ENCODE results near the gene C3orf18.

The C3orf18 gene

GRCh38 chr3:50610992-50611463, 43.5 kb upstream of the C3orf18 start:
- Histone ChIP-seq H2AFZ (ENCODE audit: low read depth, low read length) (peak overlapping the region; percentile 67; the same call in 1 of the 2 replicates), H3K9me3 (ENCODE audit: insufficient read depth, low read length) (no peaks in the 10 kb centered on the region), H3K27ac (ENCODE audit: low read length) (no peak overlapping the region), H3K4me2 (ENCODE audit: low read length) (peak overlapping the region; percentile 91), H3K27me3 (ENCODE audit: low read depth, low read length) (peaks cover 19% of the 10 kb centered on the region), H3K4me1 (ENCODE audit: low read length) (peaks cover 22% of the 10 kb centered on the region), H3K9ac (ENCODE audit: low read length) (peak overlapping the region; percentile 73), H3K36me3 (replicated peaks; ENCODE audit: low read depth, low read length) (no peaks in the 10 kb centered on the region), H3K79me2 (ENCODE audit: low read length) (no peaks in the 10 kb centered on the region), H4K20me1 (ENCODE audit: insufficient read depth, low read length) (no peaks in the 10 kb centered on the region), H3K4me3 (ENCODE audit: low read length) (peak overlapping the region; percentile 81)
- TF ChIP-seq EZH2phosphoT487 (IDR thresholded peaks at IDR 0.05; ENCODE audit: low read depth) (no peak), CTCF (IDR thresholded peaks at IDR 0.05; ENCODE audit: low read depth, low read length) (no peak)

- TF ChIP-seq CTCF (IDR thresholded peaks at IDR 0.05; ENCODE audit: low read depth, low read length) (no peak), EZH2phosphoT487 (IDR thresholded peaks at IDR 0.05; ENCODE audit: low read depth) (no peak)
- H3K9me3 ChIP-seq (ENCODE audit: insufficient read depth, low read length): no peaks in the 10 kb centered on the region
- H3K27ac ChIP-seq (ENCODE audit: low read length): no peak overlapping the region
- peaks cover 19% of the 10 kb centered on the region for H3K27me3 ChIP-seq (ENCODE audit: low read depth, low read length)
- H3K36me3 ChIP-seq (replicated peaks; ENCODE audit: low read depth, low read length): no peaks in the 10 kb centered on the region
- no peak overlapping the region for H2AFZ ChIP-seq (ENCODE audit: low read depth, low read length)
- peak overlapping the region; percentile 91 for H3K4me2 ChIP-seq (ENCODE audit: low read length)
- peak overlapping the region; percentile 73; the same call in 1 of the 2 replicates for H3K9ac ChIP-seq (ENCODE audit: low read length)
- H3K79me2 ChIP-seq (ENCODE audit: low read length): no peaks in the 10 kb centered on the region
- H4K20me1 ChIP-seq (ENCODE audit: insufficient read depth, low read length): no peaks in the 10 kb centered on the region
- peak overlapping the region; percentile 81 for H3K4me3 ChIP-seq (ENCODE audit: low read length)
- peaks cover 26% of the 10 kb centered on the region for H3K4me1 ChIP-seq (ENCODE audit: low read length)
Measured at GRCh38 chr3:50610181-50610971, 42.8 kb upstream of the C3orf18 start.

GRCh38 chr3:50609763-50610085, 42.2 kb upstream of the C3orf18 start:
- Histone ChIP-seq H3K4me3 (ENCODE audit: low read length) (no peak overlapping the region), H3K27ac (ENCODE audit: low read length) (no peak overlapping the region), H3K27me3 (ENCODE audit: low read depth, low read length) (peaks cover 19% of the 10 kb centered on the region), H3K79me2 (ENCODE audit: low read length) (no peaks in the 10 kb centered on the region), H3K36me3 (replicated peaks; ENCODE audit: low read depth, low read length) (no peaks in the 10 kb centered on the region), H3K4me2 (ENCODE audit: low read length) (no peak overlapping the region), H3K9me3 (ENCODE audit: insufficient read depth, low read length) (no peaks in the 10 kb centered on the region), H3K4me1 (ENCODE audit: low read length) (peaks cover 32% of the 10 kb centered on the region), H4K20me1 (ENCODE audit: insufficient read depth, low read length) (no peaks in the 10 kb centered on the region), H3K9ac (ENCODE audit: low read length) (no peak overlapping the region), H2AFZ (ENCODE audit: low read depth, low read length) (no peak overlapping the region)
- TF ChIP-seq EZH2phosphoT487 (IDR thresholded peaks at IDR 0.05; ENCODE audit: low read depth) (no peak), CTCF (IDR thresholded peaks at IDR 0.05; ENCODE audit: low read depth, low read length) (no peak)

GRCh38 chr3:50609071-50609762, 41.7 kb upstream of the C3orf18 start:
- no peak overlapping the region for H3K9ac ChIP-seq (ENCODE audit: low read length)
- H2AFZ ChIP-seq (ENCODE audit: low read depth, low read length): no peak overlapping the region
- H3K9me3 ChIP-seq (ENCODE audit: insufficient read depth, low read length): no peaks in the 10 kb centered on the region
- no peak overlapping the region for H3K27ac ChIP-seq (ENCODE audit: low read length)
- TF ChIP-seq EZH2phosphoT487 (IDR thresholded peaks at IDR 0.05; ENCODE audit: low read depth): no peak
- TF ChIP-seq CTCF (IDR thresholded peaks at IDR 0.05; ENCODE audit: low read depth, low read length): no peak
- peaks cover 19% of the 10 kb centered on the region for H3K27me3 ChIP-seq (ENCODE audit: low read depth, low read length)
- no peaks in the 10 kb centered on the region for H4K20me1 ChIP-seq (ENCODE audit: insufficient read depth, low read length)
- H3K4me1 ChIP-seq (ENCODE audit: low read length): peaks cover 37% of the 10 kb centered on the region
- no peaks in the 10 kb centered on the region for H3K79me2 ChIP-seq (ENCODE audit: low read length)
- H3K4me2 ChIP-seq (ENCODE audit: low read length): no peak overlapping the region
- H3K36me3 ChIP-seq (replicated peaks; ENCODE audit: low read depth, low read length): no peaks in the 10 kb centered on the region
- no peak overlapping the region for H3K4me3 ChIP-seq (ENCODE audit: low read length)
